GM12878 (cell line): ENCODE data around the gene PRKCQ. TPM values are rescaled to one million over a fixed set of nuclear protein-coding genes. Genes with fewer than 3 reads are reported as not detected.

Experiments
- ATAC-seq: fragments of 200-7000 bp; cut with Tn5 transposase; 3 replicates; pipeline ENCODE4 v1.9.1; 2020; ENCODE audit warnings: mild to moderate bottlenecking, moderate library complexity
- BruUV-seq: library from RNA; stranded (reverse); fragments of 400-500 nt; replicated peaks from 2 replicates; lab custom pipeline; 2021; lab: Mats Ljungman, UMichigan
- CTCF ChIA-PET: fragments of 300-600 bp; sonication (Branson Sonifier 250); formaldehyde crosslinking; extraction: SDS; loops from one replicate; lab custom pipeline; 2021; ENCODE audit warnings: inconsistent platforms; lab: Yijun Ruan, JAX
- POLR2A ChIA-PET: fragments of 350-600 bp; formaldehyde crosslinking; extraction: SDS; loops from one replicate; lab custom pipeline; 2021; ENCODE audit warnings: inconsistent platforms; lab: Charles Lee
- RAD21 ChIA-PET: fragments of 300-600 bp; sonication (Branson Sonifier 250); formaldehyde crosslinking; loops from one replicate; lab custom pipeline; 2023; ENCODE audit warnings: antibody characterized with exemption; ENCODE audit not compliant: unreplicated experiment; lab: Charles Lee
- SMC1A ChIA-PET: fragments of 300-600 bp; sonication (Branson Sonifier 250); formaldehyde crosslinking; loops from one replicate; lab custom pipeline; 2023; ENCODE audit not compliant: unreplicated experiment, uncharacterized antibody; lab: Charles Lee
- DNase-seq: peaks from one replicate; pipeline ENCODE4 v3.0.0-alpha.2; 2011; ENCODE audit warnings: low read depth, low spot score
- FAIRE-seq: peaks from 3 replicates; lab custom pipeline; 2011; peaks lifted over from hg19 to GRCh38; lab: Jason Lieb, UNC
- H2AFZ ChIP-seq: 2 replicates; pipeline ENCODE4 v1.6.0; 2011; ENCODE audit warnings: low read depth, low read length, control low read depth; ENCODE audit not compliant: control insufficient read depth
- H3K27ac ChIP-seq: 2 replicates; pipeline ENCODE4 v1.5.1; 2011; ENCODE audit warnings: control low read depth; ENCODE audit not compliant: control insufficient read depth, insufficient read depth
- H3K27me3 ChIP-seq, 2 experiments: replicated peaks in 1 of 2; 2 replicates each; pipeline versions ENCODE4 v1.6.0 to v1.6.1; 2011; ENCODE audit warnings: low read length in 1 of 2; ENCODE audit not compliant: control insufficient read depth in 2 of 2, insufficient read depth in 2 of 2
- H3K36me3 ChIP-seq, 2 experiments: 2 replicates each; pipeline ENCODE4 v1.5.1; 2011; ENCODE audit warnings: low read length in 1 of 2; ENCODE audit not compliant: control insufficient read depth in 2 of 2, insufficient read depth in 2 of 2
- H3K4me1 ChIP-seq: 2 replicates; pipeline ENCODE4 v1.6.1; 2011; ENCODE audit warnings: mild to moderate bottlenecking, low read length, moderate library complexity, mixed read lengths; ENCODE audit not compliant: control insufficient read depth, insufficient read depth
- H3K4me2 ChIP-seq: 2 replicates; pipeline ENCODE4 v1.6.0; 2011; ENCODE audit warnings: control low read depth; ENCODE audit not compliant: control insufficient read depth, insufficient read depth
- H3K4me3 ChIP-seq: fragments of 200-600 bp; sonication (generic); 2 replicates; pipeline ENCODE4 v1.5.1; 2016
- H3K79me2 ChIP-seq: 2 replicates; pipeline ENCODE4 v1.6.0; 2011; ENCODE audit warnings: low read length; ENCODE audit not compliant: control insufficient read depth, insufficient read depth
- H3K9ac ChIP-seq: 2 replicates; pipeline ENCODE4 v1.8.0; 2011; ENCODE audit warnings: low read length, control low read depth, mixed read lengths; ENCODE audit not compliant: control insufficient read depth, insufficient read depth
- H3K9me3 ChIP-seq: replicated peaks from 3 replicates; pipeline ENCODE4 v1.5.1; 2011; ENCODE audit warnings: mild to moderate bottlenecking, low read length; ENCODE audit not compliant: control insufficient read depth, insufficient read depth
- H4K20me1 ChIP-seq: 2 replicates; pipeline ENCODE4 v1.6.0; 2011; ENCODE audit not compliant: control insufficient read depth, insufficient read depth
- BACH1 ChIP-seq: fragments of 450-650 bp; IDR thresholded peaks from 2 replicates; pipeline ENCODE4 v1.6.1; 2017; ENCODE audit warnings: mild to moderate bottlenecking, borderline replicate concordance
- CHD4 ChIP-seq: fragments of 200-600 bp; sonication (generic); IDR thresholded peaks from 2 replicates; pipeline ENCODE4 v1.6.1; 2016; ENCODE audit warnings: mild to moderate bottlenecking
- EP300 ChIP-seq, 2 experiments: fragments of 150-350 bp in 1 of 2; IDR thresholded peaks; 2 replicates each; pipeline ENCODE4 v1.6.1; 2011 to 2012; ENCODE audit warnings: low read depth in 2 of 2, low read length in 2 of 2, borderline replicate concordance in 1 of 2, improper control_type of control experiment in 1 of 2, inconsistent platforms in 1 of 2; ENCODE audit not compliant: control insufficient read depth in 1 of 2
- MLLT1 ChIP-seq: fragments of 450-650 bp; IDR thresholded peaks from 2 replicates; pipeline ENCODE4 v1.6.1; 2016; ENCODE audit warnings: mild to moderate bottlenecking
- MTA2 ChIP-seq: fragments of 450-650 bp; IDR thresholded peaks from 2 replicates; pipeline ENCODE4 v1.6.1; 2016; ENCODE audit warnings: low read depth, mild to moderate bottlenecking, moderate library complexity
- MYB ChIP-seq: fragments of 150-350 bp; IDR thresholded peaks from 2 replicates; pipeline ENCODE4 v1.6.1; 2014; ENCODE audit warnings: mild to moderate bottlenecking, low read depth, low read length, borderline replicate concordance
- WGBS: methylation state at CpG from one replicate; pipeline ENCODE4 v1.1.6; 2016; ENCODE audit warnings: low lambda C conversion rate; ENCODE audit not compliant: insufficient replicate concordance, insufficient coverage; ENCODE audit errors: missing lambda C conversion rate; 5-methylcytosine and 5-hydroxymethylcytosine counted together
- in situ Hi-C: fragments of 300-500 bp; cut with MboI; formaldehyde crosslinking; loops from 9 replicates; pipeline ENCODE4 v1.14.3; 2018; ENCODE audit warnings: mixed read lengths
- intact Hi-C: fragments of 100-400 bp; cut with micrococcal nuclease; formaldehyde crosslinking; loops from one replicate; pipeline ENCODE4 v1.14.2; 2022; ENCODE audit not compliant: unreplicated experiment
- polyA plus RNA-seq, 11 experiments: library from polyadenylated mRNA; depleted of rRNA in 4 of 11; unstranded in 6 of 11; stranded (reverse) in 5 of 11; fragments of >200 nt; fragmentation: Nextera tagmentation in 4 of 11; fragmentation: Illumina TruSeq in 1 of 11; extraction: Ambion mirVana in 4 of 11; extraction: Trizol in 1 of 11; gene quantifications; 1 replicate in 1 of 11; 2 replicates in 10 of 11; pipeline versions ENCODE4 v1.2.1 to v1.2.3, GENCODE V29; 2011 to 2016; ENCODE audit warnings: inconsistent platforms in 2 of 11, missing spikeins in 2 of 11, low read depth in 1 of 11
- total RNA-seq, 4 experiments: library from RNA; depleted of rRNA in 3 of 4; stranded (reverse); fragments of >200 nt in 3 of 4; fragmentation: Illumina TruSeq in 1 of 4; extraction: Trizol in 1 of 4; gene quantifications; 2 replicates each; pipeline versions ENCODE4 v1.2.1 to v1.2.3, GENCODE V29; 2013 to 2021

PRKCQ gene
- total and polyA plus RNA-seq, 10 of the 15 experiments (the other 5 are each of a cell fraction or from before 2014, with no cell fraction given), result 0.26 to 8.9 (median 0.98) TPM

- Histone ChIP-seq H4K20me1 (no peaks in the 10 kb centered on the region), H3K4me1 (no peaks in the 10 kb centered on the region), H2AFZ (no peak overlapping the region), H3K4me2 (no peak overlapping the region), H3K9ac (no peak overlapping the region), H3K27ac (no peak overlapping the region), H3K9me3 (no peaks in the 10 kb centered on the region), H3K36me3 (no peaks in the 10 kb centered on the region), H3K27me3 (peaks cover 6 to 7% of the 10 kb centered on the region in 2 experiments), H3K79me2 (no peaks in the 10 kb centered on the region), H3K4me3 (no peak overlapping the region)
- ChIA-PET RAD21 (interaction anchor here (0.7 to 2.2 kb wide), 12 partner anchors 12 to 135 kb away, joined by 3 to 14 read pairs (median 4); no protein-coding TSS in a partner anchor), CTCF (interaction anchor here (0.6 to 3.3 kb wide), 18 partner anchors 8 to 1042 kb away, joined by 3 to 21 read pairs (median 3); no protein-coding TSS in a partner anchor), SMC1A (interaction anchor here (0.6 to 3.3 kb wide), 22 partner anchors 8 to 144 kb away, joined by 3 to 28 read pairs (median 4); no protein-coding TSS in a partner anchor), POLR2A (interaction anchor here (0.7 to 1.4 kb wide), 7 partner anchors 10 to 607 kb away, joined by 3 to 6 read pairs (median 3); no protein-coding TSS in a partner anchor)
- no peak for FAIRE-seq
- 22% methylated on average over 11 of the region's 11 CpGs for WGBS
- intact Hi-C loops, result loop anchor here (5.0 kb wide), 1 partner anchor 161 kb away; no protein-coding TSS in a partner anchor
- no peak for DNase-seq
- no TSS peak for BruUV-seq
- TF ChIP-seq MYB (no peak), MLLT1 (0 out of 2 replicates have a peak, but pooled peaks have one; percentile 26)
- in situ Hi-C loops, result no loop called here
- no peak for ATAC-seq
These were observed 1.8 kb downstream of the PRKCQ start for GRCh38 chr10:6578251-6578771.

- H3K9me3 ChIP-seq, result no peaks in the 10 kb centered on the region
- H3K4me2 ChIP-seq, result no peak overlapping the region
- H4K20me1 ChIP-seq, result no peaks in the 10 kb centered on the region
- no peak overlapping the region for H3K4me3 ChIP-seq
- H3K9ac ChIP-seq, result no peak overlapping the region
- WGBS, result 0% methylated on average over 4 of the region's 4 CpGs
- H3K27ac ChIP-seq, result no peak overlapping the region
- RAD21 ChIA-PET, result interaction anchor here (0.9 to 2.2 kb wide), 5 partner anchors 13 to 109 kb away, joined by 3 to 14 read pairs (median 3); no protein-coding TSS in a partner anchor
- DNase-seq (no peak), FAIRE-seq (no peak), ATAC-seq (no peak)
- H3K27me3 ChIP-seq, result peaks cover 6 to 7% of the 10 kb centered on the region in 2 experiments
- in situ Hi-C loops (no loop called here), intact Hi-C loops (loop anchor here (5.0 kb wide), 1 partner anchor 159 kb away; no protein-coding TSS in a partner anchor)
- H3K36me3 ChIP-seq, result no peaks in the 10 kb centered on the region
- POLR2A ChIA-PET, result interaction anchor here (1.3 kb wide), 2 partner anchors 12 to 83 kb away, joined by 3 to 4 read pairs; no protein-coding TSS in a partner anchor
- no peaks in the 10 kb centered on the region for H3K4me1 ChIP-seq
- BruUV-seq, result no TSS peak
- no peak for TF ChIP-seq EP300 (IDR thresholded peaks at IDR 0.05; ENCODE audit: borderline replicate concordance in 1 of 2, control insufficient read depth in 1 of 2, low read depth in 2 of 2, low read length in 2 of 2)
- TF ChIP-seq CHD4, result no peak
- TF ChIP-seq MTA2, result no peak
- TF ChIP-seq BACH1, result no peak
- H2AFZ ChIP-seq, result no peak overlapping the region
- SMC1A ChIA-PET, result interaction anchor here (0.6 to 3.3 kb wide), 11 partner anchors 9 to 129 kb away, joined by 3 to 28 read pairs (median 5); no protein-coding TSS in a partner anchor
- H3K79me2 ChIP-seq, result no peaks in the 10 kb centered on the region
- CTCF ChIA-PET, result interaction anchor here (0.5 to 3.3 kb wide), 5 partner anchors 13 to 130 kb away, joined by 3 to 21 read pairs (median 5); no protein-coding TSS in a partner anchor
These were observed 3.8 kb downstream of the PRKCQ start for GRCh38 chr10:6576326-6576725.
